Superior temporal gyrus (tissue), 1 donor: Measurements from ENCODE around the gene ATP1A3.
"Not testable (repeated sequence)": the region's sequence is repeated elsewhere in the genome, so short reads cannot be mapped to it uniquely, and the experiment has no call there.

ENCODE experiments used
- DNase-seq: peaks from one replicate; pipeline ENCODE4 v3.0.0-alpha.2; 2016; ENCODE audit errors: extremely low spot score

ATP1A3 gene

DNA sequence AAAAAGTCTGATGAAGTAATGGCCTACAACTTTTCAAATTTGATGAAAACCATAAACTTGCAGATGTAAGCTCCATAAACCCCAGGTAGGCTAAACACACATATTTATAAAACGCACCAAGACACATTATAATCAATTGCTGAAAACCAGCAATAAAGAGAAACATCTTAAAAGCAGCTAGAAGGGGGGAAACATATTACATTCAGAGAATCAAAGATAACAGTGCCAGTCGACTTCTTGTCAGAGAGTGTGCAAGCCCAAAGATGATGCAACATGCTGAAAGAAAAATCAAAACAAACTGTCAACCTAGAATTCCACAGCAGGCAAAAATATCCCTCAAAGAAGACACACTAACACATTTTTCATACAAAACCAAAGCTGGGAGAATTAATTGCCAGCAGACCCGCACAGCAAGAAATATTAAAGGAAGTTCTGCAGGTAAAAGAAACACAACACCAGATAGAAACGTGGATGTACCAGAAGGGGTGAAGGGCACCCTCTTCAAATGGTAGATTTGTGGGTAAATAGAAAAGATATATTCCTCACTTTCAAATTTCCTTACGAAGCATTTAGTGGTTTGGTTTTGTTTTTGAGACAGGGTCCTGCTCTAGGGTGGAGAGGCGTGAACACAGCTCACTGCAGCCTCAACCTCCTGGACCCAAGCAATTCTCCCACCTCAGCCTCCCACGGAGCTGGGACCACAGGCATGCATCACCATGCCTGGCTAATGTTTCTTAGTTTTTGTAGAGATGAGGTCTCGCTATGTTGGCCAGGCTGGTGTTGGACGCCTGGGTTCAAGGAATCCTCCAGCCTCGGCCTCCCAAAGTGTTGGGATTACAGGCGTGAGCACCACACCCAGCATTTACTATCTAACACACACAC, 16.5 kb upstream of the ATP1A3 start:
- no peak for DNase-seq

DNA sequence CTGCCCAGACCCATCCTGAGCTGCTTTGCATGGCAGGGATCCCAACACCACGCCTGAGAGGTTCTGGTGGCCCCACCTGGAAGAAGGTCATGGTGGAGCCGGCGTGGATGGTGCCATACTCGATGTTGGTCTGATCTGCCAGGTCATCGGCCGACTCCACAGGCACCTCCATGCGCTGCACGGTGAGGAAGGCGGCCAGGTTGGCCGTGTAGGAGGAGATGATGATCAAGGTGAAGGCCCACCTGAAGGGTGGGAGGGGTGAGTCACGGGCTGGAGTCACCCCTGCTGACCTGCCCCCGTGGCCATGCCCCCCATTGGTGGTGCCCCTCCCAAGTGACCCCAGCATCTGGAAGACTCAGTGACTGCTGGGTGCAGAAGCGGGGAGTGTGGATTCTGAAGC, 12.5 kb upstream of the ATP1A3 start:
- no peak for DNase-seq

DNA sequence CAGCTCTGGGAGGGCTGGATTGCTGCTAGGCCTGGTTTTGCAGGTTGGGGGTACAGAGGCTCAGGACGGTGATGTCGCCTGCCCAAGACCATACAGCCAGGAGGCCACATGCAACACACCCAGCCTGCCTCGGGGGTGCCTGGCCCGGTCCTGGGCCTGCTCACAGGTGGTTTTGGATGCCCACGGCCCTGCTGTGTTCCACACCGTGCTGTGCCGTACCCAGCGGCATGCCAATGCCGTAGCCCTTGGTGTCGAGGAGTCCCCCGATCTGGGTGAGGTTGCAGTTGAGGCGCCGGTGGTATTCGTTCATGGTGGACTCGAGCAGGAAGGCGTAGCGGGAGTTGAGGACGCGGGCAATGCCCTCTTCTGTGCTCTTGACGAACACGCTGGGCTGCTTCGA, 11.5 kb upstream of the ATP1A3 start:
- no peak for DNase-seq

DNA sequence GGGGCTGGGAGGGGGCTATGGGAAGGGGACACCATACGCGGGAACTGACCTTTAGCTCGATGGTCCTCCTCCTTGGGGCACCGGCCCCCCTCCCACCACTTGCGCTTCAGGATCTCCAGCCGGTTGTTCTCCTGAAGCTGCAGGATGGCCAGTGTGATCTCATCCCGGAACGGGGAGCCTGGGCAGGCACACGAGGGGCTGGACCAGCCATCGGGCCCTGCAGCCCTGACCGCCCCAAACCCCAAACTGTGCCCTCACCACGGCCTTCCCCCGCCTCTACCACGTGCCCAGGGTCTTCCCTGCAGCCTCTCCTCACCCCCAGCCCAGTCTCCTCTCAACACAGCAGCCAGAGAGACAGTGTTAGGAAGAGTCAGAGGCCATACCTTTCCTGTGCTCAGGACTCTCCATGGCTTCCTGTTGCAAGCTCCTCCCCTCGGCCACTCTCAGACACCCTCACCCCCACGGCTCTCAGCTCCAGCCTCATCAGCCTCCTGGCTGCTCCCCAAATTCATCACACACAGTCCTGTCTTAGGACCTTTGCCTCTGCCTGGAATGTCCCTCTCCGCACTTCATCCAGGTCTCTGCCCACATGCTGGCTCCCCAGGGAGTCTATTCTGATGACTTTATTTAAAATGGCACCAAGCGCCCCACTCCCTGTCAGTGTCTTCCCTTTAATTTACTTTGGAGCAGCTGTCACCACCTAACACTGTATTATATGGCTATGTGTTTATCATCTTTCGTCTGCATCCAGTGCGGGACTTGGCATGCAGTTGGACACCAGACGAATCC, 9.7 kb upstream of the ATP1A3 start:
- no peak for DNase-seq

DNA sequence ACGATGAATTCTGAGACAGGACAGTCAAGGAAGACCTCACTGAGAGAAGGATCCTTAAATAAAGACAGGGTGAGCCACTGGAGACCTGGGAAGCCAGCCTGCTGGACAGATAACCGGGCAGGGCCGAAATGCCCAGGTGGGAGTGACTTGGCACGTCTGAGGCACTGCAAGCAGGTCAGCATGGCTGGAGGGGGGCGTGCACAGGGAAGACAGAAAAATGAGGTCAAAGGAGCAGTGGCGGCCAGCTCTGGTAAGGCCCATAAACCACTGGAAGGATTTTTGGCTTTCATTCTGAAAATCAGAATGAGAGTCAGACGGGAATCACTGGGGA, 5.8 kb upstream of the ATP1A3 start:
- DNase-seq = no peak

DNA sequence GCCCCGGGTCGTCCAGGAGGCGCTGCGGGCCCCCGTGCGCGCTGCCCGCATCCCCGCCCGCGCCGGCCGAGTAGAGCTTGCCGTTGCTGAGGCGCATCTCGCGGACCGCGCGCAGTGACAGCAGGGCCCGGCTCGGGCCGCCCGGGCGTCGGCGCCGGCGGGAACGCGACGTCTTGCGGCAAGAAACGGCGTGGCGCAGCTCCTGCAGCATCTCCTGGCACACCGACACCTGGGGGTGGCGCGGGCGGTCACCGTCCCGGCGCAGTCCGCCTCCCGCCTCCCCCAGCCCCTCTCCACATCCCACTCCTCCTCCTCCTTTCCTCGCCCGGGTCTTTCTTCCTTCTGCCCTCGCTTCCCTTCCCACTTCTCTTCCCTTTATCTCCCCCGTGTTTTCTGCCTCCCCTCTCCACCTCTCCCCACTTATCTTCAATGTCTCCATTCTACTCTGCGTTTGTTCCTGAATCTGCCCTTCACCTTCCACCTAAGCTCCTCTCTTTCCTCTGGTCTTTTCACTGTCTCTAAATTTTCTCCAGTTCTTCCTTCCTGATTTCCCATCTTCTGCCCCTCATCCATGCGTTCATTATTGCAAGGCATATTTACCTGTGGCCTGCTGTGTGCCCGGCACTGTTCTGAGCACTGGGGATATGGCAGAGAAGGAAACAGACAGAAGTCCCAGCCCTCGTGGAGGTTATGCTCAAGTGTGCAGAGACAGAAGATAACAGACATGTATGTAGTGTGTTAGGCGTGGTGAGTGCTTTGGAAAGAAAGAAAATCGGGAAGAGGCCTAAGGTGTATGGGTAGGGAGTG, 5.2 kb upstream of the ATP1A3 start:
- no peak for DNase-seq

DNA sequence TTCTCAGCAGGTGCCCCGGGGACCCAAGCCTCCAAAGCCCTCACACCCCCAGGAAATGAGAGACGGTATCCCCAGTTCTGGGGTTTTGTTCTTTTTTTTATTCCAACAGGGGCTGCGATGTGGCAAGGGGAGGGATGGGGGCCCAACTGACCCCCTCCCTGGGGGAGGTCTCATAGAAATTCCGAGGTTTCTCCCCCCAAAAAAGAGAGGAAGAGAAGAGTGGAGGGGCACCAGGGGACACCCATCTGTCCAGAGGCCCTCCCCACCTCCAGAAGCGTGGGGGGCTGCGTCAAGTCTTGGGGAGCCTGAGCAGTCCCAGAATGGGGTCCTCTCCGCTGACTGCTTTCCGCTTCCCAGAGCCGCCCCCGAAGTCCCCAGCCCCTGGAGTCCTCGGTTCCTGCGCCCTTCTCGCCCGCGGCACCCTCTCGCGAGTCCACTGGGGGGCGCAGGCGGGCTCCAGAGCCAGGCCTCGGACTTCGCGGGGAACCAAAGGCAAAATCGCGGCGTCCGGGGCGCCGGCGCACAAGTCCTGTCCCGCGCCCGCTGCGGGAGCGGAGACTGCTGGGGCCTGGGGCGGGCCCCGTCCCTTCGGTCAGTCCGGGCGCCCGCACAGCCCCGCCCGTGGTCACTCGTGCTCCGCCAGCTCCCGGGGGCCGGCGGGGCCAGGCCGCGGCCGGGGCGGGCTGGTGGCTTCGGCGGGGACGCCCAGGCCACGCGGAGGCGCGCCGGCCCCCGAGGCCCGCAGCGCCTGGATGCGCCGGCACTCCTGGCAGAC, 4.4 kb upstream of the ATP1A3 start:
- DNase-seq = no peak

DNA sequence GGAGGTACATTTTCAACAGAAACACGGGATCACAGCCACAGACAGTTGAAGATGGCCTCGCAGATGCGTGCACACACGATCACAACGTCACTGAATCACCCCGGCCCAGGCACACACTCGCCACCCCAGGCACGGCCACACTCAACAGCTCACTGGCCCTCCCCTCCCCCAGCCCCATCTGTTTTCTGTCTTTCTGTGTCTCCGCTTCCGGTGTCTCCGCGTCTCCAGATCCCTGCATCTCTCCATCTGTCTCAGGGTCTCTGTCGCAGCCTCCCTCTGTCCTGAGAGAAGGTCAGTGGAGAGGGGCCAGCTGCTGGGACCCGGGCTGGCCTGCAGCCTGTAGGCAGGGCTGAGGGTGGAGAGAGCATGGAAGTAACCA, 3.8 kb upstream of the ATP1A3 start:
- no peak for DNase-seq

DNA sequence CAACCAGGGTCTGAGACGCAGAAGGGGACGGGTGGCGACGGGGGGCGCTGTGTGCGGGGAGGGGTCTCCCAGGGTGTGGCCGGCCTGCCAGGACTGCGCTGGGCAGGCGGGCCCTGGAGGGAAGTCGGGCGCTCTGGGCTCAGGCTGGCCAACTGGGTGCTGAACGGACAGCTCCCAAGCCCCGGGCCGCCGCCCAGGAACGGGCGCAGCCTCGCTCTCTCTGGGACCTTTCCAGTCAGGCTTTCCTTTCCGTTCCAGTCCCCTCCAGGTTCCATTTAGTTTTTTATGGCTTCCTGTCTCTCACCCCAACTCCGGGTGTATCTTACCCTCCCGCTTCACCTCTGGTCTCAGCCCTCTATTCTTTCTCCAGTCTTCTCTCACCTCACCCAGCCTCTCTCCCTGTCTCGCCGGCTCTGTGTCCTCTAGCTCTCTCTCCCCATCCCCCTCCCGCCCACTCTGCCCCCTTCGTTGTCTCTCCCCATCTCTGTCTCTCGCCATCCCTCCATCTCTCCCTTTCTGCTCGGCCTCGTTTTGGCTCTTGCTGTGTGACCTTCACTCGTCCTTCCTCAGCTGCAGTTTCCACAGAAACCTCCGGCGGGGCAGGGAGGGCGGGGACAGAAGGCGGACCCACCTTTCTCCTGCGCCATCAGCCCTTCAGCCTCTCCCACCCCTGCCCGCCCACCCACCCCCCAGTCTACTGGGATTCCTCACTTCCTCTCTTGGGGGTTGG, 3.3 kb upstream of the ATP1A3 start:
- peak; percentile 19 for DNase-seq

DNA sequence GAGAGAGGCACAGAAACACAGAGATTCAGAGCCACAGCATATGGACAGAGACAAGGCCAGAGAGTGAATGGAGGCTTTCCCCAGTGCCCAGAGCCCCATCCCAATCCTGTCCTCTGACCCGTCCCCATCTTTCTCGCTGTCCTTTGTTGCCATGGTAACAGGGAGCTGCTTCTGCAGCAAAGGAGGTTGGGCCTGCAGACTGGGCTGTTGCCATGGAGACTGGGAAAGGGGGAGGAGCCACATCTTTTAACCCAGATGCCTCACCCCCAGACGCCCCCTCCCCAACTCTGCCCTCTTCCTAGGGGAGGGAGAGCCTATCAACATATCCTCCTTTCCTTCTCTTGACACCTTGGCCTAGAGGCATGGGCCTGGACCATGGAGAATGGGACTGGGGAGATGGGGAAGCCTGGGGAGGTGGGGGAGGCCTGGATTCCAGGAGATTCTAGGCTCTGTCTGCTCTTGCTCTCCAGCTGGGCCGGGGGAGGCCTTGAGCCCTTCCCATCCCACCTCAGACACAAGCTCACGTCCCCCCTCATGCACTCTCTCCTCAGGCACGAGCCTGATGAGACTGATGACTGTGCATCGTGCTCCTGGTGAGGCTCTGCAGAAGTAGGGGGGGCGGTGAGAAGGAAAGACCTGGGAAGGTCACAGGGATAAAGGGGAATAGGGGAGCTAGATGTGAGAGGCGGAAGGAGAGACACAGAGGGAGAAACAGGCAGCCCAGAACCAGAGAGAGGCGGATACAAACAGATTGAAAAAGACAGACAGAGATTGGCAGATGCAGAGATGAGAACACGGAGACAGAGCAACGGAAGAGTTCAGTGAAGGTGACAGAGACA, 2.1 kb upstream of the ATP1A3 start:
- DNase-seq = peak; percentile 65

DNA sequence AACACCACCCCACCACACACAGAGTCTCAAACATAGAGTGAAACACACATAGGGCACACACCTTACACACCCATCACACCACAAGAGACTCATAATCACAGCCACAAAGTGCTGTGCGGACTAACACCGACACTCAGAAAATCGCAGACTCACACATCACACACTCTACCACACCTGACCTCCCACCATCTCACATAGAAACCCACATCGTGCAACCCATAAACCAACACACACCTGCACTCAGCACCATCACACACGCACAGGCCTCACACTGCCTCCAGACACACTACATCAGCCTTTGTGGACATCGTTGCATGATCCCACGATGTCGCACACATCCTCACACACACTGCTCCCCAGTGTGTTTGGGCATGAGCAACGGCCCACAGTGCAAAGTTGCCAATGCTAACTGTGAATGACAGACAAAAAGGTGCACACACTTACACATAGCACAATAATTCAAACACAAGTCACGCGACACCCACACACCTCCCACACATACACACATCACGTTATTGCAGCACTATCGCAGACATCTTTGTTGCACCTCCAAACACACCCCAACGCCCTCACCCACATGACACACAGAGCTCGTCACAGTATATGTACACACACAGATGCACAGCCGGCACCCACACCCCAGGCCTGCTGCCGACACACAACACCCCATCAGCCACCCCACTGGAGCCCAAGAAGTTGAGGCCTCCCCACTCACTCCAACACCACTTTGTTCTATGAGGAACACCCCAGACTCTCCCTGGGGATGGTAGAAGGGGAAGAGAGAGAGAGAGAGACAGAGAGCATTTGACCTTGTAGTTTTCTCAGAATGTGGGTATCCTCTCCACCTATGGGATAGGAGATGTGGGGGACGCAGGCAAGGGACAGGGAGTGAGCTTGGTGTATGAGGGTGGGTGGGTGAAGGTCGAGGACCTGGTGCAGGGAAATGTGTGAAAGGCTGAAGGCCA, 1.2 kb upstream of the ATP1A3 start:
- DNase-seq = no peak

DNA sequence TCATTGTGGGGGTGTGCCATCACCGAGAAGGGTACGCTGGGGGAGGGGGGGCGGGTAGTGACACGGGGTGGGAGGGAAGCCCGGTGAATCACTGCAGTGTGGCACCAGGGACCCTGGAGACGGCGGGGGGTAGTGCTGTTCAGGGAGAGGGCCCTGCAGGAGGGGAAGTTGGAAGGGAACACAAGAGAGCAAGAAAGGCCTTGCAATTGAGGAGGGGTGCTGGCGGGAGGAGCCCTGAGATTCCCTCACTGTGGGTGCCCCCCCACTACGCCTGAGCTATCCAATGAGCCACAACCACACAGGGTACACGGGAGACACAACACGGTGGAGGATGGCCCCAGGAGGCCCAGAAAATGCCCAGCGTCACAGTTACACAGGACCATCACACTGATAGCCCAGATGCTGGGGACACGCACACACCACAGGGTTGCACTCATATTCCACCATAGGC, 516 bp upstream of the ATP1A3 start:
- peak; percentile 20 for DNase-seq

DNA sequence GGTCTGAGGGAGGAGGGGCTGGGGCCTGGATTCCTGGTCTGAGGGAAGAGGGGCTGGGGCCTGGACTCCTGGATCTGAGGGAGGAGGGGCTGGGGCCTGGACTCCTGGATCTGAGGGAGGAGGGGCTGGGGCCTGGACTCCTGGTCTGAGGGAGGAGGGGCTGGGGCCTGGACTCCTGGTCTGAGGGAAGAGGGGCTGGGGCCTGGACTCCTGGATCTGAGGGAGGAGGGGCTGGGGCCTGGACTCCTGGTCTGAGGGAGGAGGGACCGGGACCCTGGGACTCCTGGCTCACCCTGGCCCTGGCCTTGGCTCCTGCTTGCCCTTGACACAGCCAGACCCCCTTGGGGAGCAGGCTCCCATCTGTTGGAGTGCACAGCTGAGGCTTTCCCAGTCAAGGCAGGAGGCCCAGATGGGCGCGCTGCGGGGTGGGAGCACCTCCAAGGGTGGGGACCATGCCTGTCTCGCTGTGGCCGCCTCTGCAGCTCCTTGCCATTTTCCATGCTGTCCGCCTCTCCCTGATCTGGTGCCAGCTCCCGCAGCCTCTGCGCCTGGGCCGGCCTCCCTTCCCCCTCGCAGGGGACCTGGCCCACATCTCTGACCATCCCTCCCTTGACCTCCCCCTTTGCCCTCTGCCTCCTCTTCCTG, 2.0 kb downstream of the ATP1A3 start:
- DNase-seq = not testable (repeated sequence)

DNA sequence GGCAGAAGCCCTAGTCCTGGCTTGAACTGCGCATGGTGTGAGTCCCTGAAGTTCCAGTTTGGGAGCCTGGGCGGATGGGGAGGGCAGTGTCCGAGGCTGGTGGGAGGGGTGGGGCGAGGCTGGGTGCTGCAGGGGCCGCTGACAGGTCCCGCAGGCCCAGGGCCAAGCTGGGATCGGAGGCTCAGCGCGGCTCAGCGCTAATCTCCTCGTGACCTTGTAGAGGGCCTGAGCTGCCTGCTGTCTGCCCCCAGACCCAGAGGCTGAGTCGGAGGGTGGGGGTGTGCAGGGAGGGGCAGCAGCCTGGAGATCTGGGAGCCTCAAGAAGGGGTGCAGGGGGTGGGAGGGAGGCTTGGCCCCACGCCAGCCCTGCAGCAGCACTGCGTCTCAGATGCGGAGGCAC, 3.0 kb downstream of the ATP1A3 start:
- no peak for DNase-seq

DNA sequence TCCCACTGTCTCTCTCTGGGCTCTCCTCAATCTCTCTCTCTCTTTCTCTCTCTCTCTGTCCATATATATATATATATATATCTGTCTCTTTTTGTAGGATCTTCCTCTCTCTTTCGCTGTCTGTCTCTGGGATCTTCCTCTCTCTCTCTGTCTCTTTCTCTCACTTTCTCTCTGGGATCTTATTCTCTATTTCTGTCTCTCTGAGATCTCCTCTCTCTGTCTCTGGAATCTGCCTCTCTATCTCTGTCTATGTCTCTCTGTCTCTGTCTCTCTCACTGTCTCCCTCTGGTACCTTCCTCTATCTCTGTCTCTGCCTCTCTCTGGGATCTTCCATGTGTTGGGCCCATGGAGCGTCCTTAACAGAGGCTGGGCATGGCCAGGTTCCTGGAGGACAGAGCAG, 3.4 kb downstream of the ATP1A3 start:
- DNase-seq = no peak

DNA sequence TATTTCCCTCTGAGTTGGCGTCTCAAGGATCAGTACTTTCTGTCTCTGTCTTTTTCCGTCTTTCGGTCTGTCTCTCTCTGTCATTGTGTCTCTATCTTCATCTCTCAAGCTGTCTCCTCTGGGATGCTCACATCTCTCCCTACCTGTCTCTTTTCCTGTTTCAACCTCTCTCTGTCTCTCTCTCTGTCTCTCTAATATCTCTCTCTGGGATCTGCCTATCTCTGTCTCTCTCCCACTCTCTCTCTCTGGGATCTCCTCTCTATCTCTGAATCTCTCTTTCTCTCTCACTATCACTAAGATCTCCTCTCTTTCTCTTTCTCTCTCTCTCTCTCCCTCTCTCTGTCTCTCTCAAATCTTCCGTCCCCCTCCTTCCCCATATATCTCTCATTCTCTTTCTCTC, 4.0 kb downstream of the ATP1A3 start:
- no peak for DNase-seq

DNA sequence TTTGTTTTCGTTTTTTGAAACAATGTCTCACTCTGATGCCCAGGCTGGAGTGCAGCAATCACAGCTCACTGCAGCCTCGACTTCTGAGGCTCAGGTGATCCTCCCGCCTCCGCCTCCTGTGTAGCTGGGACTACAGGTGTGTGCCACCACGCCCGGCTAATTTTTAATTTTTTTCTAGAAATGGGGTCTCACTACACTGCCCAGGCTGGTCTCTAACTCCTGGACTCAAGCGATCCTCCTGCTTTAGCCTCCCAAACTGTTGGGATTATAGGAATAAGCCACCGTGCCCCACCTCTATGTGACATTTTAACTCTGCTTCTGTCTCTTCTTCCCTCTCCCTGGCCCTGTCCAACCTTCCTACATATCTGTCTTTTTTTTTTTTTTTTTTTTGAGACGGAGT, 5.1 kb downstream of the ATP1A3 start:
- DNase-seq = no peak

DNA sequence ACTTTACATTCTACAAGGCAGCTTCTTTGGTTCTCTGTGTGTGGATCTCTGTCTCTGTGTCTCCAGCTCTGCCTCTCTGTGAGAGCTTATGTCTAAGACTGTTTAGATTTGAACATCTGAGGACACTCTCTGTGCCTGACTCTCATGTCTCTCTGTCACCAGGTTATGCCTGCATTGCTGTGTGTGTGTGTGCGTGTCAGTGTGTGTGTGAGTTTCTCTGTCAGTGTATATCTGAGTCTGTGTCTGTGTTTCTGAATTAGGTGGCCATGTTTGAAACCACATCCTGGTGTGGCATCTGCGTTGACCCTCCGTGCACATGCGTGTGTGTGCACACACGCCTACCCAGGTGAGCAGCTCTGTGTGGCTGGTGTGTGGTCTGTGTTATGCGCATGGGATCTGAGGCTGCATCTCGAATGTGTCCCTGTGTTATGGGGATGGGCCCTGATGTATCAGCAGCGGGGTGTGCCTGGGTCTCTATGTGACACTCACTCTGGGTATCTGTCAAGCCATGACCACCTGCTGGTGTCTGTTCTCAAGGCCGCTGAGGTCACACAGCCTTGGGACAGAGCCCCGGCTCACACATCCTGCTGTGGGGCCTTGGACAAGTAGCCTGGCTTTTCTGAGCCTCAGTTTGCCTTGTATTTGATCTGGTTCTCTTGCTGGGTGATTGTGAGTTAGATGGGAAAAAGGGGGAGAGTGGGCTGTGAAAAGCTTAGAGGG, 6.7 kb downstream of the ATP1A3 start:
- no peak for DNase-seq
